Measurements from ENCODE around the gene VEGFA. TPM values are rescaled to one million over a fixed set of nuclear protein-coding genes. Genes with fewer than 3 reads are reported as not detected.

VEGFA gene
- polyA plus RNA-seq, 3 donors, result 19.0 to 454 (median 32.0) TPM

- DNase-seq, result no peak
- 88% methylated on average over 4 of the region's 7 CpGs for WGBS (ENCODE audit: insufficient coverage)
- TF ChIP-seq CTCF (IDR thresholded peaks at IDR 0.05), result no peak
- Histone ChIP-seq H3K36me3 (replicated peaks in 1 of 2; ENCODE audit: control insufficient read depth in 1 of 2, insufficient read depth in 2 of 2, low read length in 2 of 2) (no peaks in the 10 kb centered on the region), H2AFZ (ENCODE audit: insufficient read depth, low read depth, low read length, poor library complexity, severe bottlenecking) (no peak overlapping the region), H3K9ac (ENCODE audit: insufficient read depth, low read length, poor library complexity, severe bottlenecking) (no peak overlapping the region), H3K9me3 (replicated peaks in 1 of 2; ENCODE audit: control insufficient read depth in 1 of 2, insufficient read depth in 1 of 2, low read length in 2 of 2) (no peaks in the 10 kb centered on the region), H3K4me3 (replicated peaks in 1 of 3; ENCODE audit: low read depth in 2 of 3, low read length in 3 of 3) (peak overlapping the region in 1 of 3 experiments; percentile 2), H4K20me1 (ENCODE audit: insufficient read depth, low read length) (no peaks in the 10 kb centered on the region), H3K79me2 (ENCODE audit: insufficient read depth, low read length) (no peaks in the 10 kb centered on the region), H3K4me1 (ENCODE audit: control insufficient read depth in 1 of 2, insufficient read depth in 2 of 2, low read length in 2 of 2) (peaks cover 15 to 17% of the 10 kb centered on the region in 2 donors), H3K4me2 (replicated peaks; ENCODE audit: extremely low read depth, low read length, poor library complexity, severe bottlenecking) (peak overlapping the region; percentile 20), H3K27ac (ENCODE audit: low read depth in 1 of 2, low read length in 2 of 2) (no peak overlapping the region), H3K27me3 (ENCODE audit: control insufficient read depth in 2 of 2, insufficient read depth in 2 of 2, low read length in 2 of 2) (peaks cover 0 to 8% of the 10 kb centered on the region in 2 donors)
- no peaks in the 10 kb centered on the region for H3K36me3 Mint-ChIP-seq
- H3K27ac Mint-ChIP-seq, result peak overlapping the region in 5 of 7 donors; percentile 18 to 83 (median 49)
- intact Hi-C loops (cut with micrococcal nuclease), result loop anchor here in 1 of 2 donors (5.0 kb wide), 1 partner anchor 97 kb away; no protein-coding TSS in a partner anchor
- H3K4me1 Mint-ChIP-seq, result peaks cover 22% of the 10 kb centered on the region
- peaks cover 19 to 28% (median 25%) of the 10 kb centered on the region in 3 donors for H3K27me3 Mint-ChIP-seq (ENCODE audit: low read depth in 3 of 3)
- peak overlapping the region in 1 of 2 donors; percentile 65 for H3K4me3 Mint-ChIP-seq
- H3K9me3 Mint-ChIP-seq, result peaks cover 0 to 2% (median 0%) of the 10 kb centered on the region in 7 donors
These were observed 6.0 kb upstream of the VEGFA start for GRCh38 chr6:43763812-43764522.

GRCh38 chr6:43764772-43765171 is 5.2 kb upstream of the VEGFA start:
- Mint-ChIP-seq H3K36me3 (no peaks in the 10 kb centered on the region), H3K27ac (no peak overlapping the region), H3K4me3 (peak overlapping the region in 1 of 2 donors; percentile 16), H3K27me3 (ENCODE audit: low read depth in 3 of 3) (peaks cover 19 to 28% (median 26%) of the 10 kb centered on the region in 3 donors), H3K9me3 (peaks cover 0 to 2% (median 0%) of the 10 kb centered on the region in 7 donors), H3K4me1 (peaks cover 28% of the 10 kb centered on the region)
- Histone ChIP-seq H3K9me3 (replicated peaks in 1 of 2; ENCODE audit: control insufficient read depth in 1 of 2, insufficient read depth in 1 of 2, low read length in 2 of 2) (no peaks in the 10 kb centered on the region), H3K27ac (ENCODE audit: low read depth in 1 of 2, low read length in 2 of 2) (no peak overlapping the region), H3K9ac (ENCODE audit: insufficient read depth, low read length, poor library complexity, severe bottlenecking) (no peak overlapping the region), H3K4me3 (replicated peaks in 1 of 3; ENCODE audit: low read depth in 2 of 3, low read length in 3 of 3) (no peak overlapping the region), H3K79me2 (ENCODE audit: insufficient read depth, low read length) (no peaks in the 10 kb centered on the region), H3K4me2 (replicated peaks; ENCODE audit: extremely low read depth, low read length, poor library complexity, severe bottlenecking) (no peak overlapping the region), H2AFZ (ENCODE audit: insufficient read depth, low read depth, low read length, poor library complexity, severe bottlenecking) (no peak overlapping the region), H3K4me1 (ENCODE audit: control insufficient read depth in 1 of 2, insufficient read depth in 2 of 2, low read length in 2 of 2) (peaks cover 20 to 21% of the 10 kb centered on the region in 2 donors), H3K36me3 (replicated peaks in 1 of 2; ENCODE audit: control insufficient read depth in 1 of 2, insufficient read depth in 2 of 2, low read length in 2 of 2) (no peaks in the 10 kb centered on the region), H4K20me1 (ENCODE audit: insufficient read depth, low read length) (no peaks in the 10 kb centered on the region), H3K27me3 (ENCODE audit: control insufficient read depth in 2 of 2, insufficient read depth in 2 of 2, low read length in 2 of 2) (peaks cover 0 to 8% of the 10 kb centered on the region in 2 donors)
- WGBS (ENCODE audit: insufficient coverage), result 90% methylated on average over 3 of the region's 5 CpGs
- intact Hi-C loops (cut with micrococcal nuclease), result loop anchor here in 1 of 2 donors (5.0 kb wide), 3 partner anchors 37 to 97 kb away; no protein-coding TSS in a partner anchor
- DNase-seq, result no peak
- TF ChIP-seq CTCF (IDR thresholded peaks at IDR 0.05), result no peak

Data from CD14-positive monocyte (primary cell).